Measurements from ENCODE around the gene SND1.

GRCh38 chr7:128004623-128005022 lies 352.6 kb downstream of the SND1 start:
- no peak for TF ChIP-seq CTCF (IDR thresholded peaks at IDR 0.05)
- TF ChIP-seq POLR2A (IDR thresholded peaks at IDR 0.05), result no peak

Measured in body of pancreas (tissue), 4 donors.